Activated T-cell treated with anti-CD3 and anti-CD28 coated beads for 48 hours (primary cell): ENCODE results near the gene BSCL2.
"Not testable (repeated sequence)": the region's sequence is repeated elsewhere in the genome, so short reads cannot be mapped to it uniquely, and the experiment has no call there.

ENCODE experiments used
- DNase-seq: peaks from one replicate; pipeline ENCODE4 v3.0.0-alpha.2; 2020; ENCODE audit warnings: low read depth

Gene BSCL2

GRCh38 chr11:62719302-62719978 lies 12.2 kb upstream of the BSCL2 start:
- DNase-seq, result no peak

- no peak for DNase-seq
These were observed 9.6 kb upstream of the BSCL2 start for GRCh38 chr11:62716816-62717215.

- no peak for DNase-seq
These were observed 9.0 kb upstream of the BSCL2 start for GRCh38 chr11:62716206-62716605.

GRCh38 chr11:62715150-62716130 lies 8.2 kb upstream of the BSCL2 start:
- DNase-seq, result no peak

GRCh38 chr11:62713343-62713742 lies 6.1 kb upstream of the BSCL2 start:
- DNase-seq, result no peak

- DNase-seq, result no peak
These were observed 5.6 kb upstream of the BSCL2 start for GRCh38 chr11:62712861-62713260.

- DNase-seq, result no peak
These were observed 5.1 kb upstream of the BSCL2 start for GRCh38 chr11:62712276-62712812.

- DNase-seq, result peak; percentile 18
These were observed 2.7 kb upstream of the BSCL2 start for GRCh38 chr11:62710001-62710345.

GRCh38 chr11:62709247-62710000 lies 2.2 kb upstream of the BSCL2 start:
- peak; percentile 89 for DNase-seq

- peak; percentile 32 for DNase-seq
These were observed 1.6 kb upstream of the BSCL2 start for GRCh38 chr11:62708793-62709192.

- DNase-seq, result no peak
These were observed 1.2 kb upstream of the BSCL2 start for GRCh38 chr11:62708392-62708791.

- no peak for DNase-seq
These were observed 375 bp downstream of the BSCL2 start for GRCh38 chr11:62706850-62707247.

- peak; percentile 93 for DNase-seq
These were observed 1.1 kb downstream of the BSCL2 start for GRCh38 chr11:62705880-62706849.

GRCh38 chr11:62705413-62705812 lies 1.8 kb downstream of the BSCL2 start:
- DNase-seq, result no peak

GRCh38 chr11:62703921-62704320 lies 3.3 kb downstream of the BSCL2 start:
- not testable (repeated sequence) for DNase-seq

GRCh38 chr11:62702246-62702645 lies 5.0 kb downstream of the BSCL2 start:
- DNase-seq, result no peak

GRCh38 chr11:62694455-62695167 lies 12.6 kb downstream of the BSCL2 start:
- peak; percentile 64 for DNase-seq

GRCh38 chr11:62693624-62694023 lies 13.6 kb downstream of the BSCL2 start:
- DNase-seq, result not testable (repeated sequence)

GRCh38 chr11:62689421-62690183 lies 17.6 kb downstream of the BSCL2 start, which contains the start of gene LRRN4CL:
Gene LRRN4CL, minus strand, starts transcription at chr11:62689530. Its CDS starts 1,022 bp downstream, at chr11:62688508.
- no peak for DNase-seq
